NCI-H1048 (cell line): Measurements from ENCODE around the gene ALK.

ENCODE experiments used
- DNase-seq: peaks from one replicate; lab custom pipeline; 2025; lab: John Stamatoyannopoulos, UW

The ALK gene

GRCh38 chr2:29607038-29607420 is 314.4 kb downstream of the ALK start:
- DNase-seq: no peak

DNA sequence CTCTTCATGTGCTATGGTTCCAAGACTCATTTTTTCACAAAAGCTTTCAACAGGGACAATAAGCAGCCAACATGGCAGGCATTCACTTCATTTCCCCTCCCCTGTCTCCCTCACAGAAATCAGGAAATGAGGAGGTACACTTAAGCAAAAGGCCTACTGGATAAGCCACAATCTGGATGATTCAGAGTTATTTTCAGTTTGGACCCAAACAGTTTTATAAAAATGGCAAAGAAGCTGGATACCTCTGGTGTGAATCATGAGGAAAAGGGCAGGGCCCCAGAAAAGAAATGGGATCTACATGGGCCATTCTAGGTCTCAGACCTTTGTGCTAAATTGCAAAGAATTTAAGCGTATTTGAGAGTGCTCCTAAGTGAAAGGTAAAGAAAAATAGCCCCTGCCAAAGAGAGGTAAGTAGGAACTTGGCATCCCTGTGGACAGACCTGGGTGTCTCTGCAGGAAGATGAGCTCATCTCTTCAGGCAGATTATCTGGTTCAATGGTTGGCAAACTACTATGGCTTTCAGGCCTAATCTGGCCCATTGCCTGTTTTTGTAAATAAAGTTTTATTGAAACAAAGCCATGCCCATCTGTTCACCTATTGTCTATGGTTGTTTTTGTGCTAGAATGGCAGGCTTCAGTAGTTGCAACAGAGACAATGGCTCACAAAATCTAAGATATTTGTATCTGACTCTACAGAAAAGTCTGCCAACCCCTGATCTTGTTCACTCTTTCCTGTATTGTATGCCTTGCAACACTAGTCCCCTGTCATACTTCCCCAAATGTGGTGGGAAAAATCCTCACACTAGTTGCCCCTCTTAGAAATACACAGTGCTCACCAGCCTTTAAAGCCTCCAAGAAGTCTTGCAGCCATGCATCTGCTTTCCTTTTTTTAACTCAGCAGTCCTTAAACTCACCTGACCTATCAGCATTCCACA is 315.0 kb downstream of the ALK start:
- DNase-seq: no peak

DNA sequence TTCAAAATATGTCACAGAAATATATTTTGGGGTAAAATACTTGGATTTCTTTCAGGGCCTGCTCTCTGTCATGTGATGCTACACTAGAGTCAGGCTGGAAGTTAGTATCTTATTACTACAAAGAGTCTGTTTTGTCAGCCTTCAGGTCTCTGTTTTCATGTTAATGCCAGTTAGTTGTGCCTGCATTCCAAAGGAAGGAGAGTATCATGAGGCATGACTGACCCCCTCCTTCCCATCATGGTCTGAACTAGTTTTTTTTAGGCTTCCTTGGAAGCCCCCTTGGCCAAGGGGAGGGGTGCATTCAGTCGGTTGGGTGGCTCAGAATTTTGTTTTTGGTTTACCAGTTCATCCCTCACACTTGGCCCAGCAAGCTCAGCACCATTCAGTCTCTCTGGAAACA is 318.0 kb downstream of the ALK start:
- no peak for DNase-seq

DNA sequence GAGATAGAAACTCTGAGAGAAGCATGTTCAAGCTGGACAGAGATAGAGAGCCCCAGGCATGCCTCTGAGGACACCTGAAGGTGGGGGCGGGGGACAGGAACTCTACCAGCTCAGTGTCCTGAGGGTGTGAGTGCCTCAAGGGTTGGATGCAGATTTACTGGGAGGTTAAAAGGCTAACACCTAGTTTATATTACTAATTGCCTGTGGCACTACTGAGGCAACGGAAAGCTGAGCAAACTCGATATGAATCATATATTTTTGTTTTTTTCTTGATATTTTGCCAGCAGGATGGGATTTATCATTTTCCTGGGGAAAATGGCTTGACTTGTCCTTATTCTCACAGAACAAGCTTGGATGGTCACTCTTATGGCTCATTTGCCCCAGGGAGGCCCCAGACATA is 319.5 kb downstream of the ALK start:
- no peak for DNase-seq

GRCh38 chr2:29601321-29601720 is 320.1 kb downstream of the ALK start:
- DNase-seq: no peak

DNA sequence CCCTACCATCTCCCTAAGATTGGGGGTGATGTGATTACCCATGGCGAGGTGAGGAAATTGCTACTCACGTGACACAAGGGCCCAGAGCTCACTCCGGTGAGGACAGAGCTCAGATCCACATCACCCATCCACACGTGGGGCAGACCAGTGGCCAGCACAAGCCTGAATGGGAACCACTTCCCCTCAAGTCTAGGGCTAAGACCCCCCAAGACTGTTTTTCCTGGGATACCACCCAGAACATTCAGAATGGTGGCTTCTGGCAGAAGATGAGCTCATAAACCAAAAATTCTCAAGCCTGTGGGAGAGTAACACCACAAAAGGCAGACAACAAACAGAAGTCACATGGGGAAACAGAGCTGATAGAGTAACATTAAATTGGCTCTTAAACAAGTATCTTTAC is 321.4 kb downstream of the ALK start:
- no peak for DNase-seq

DNA sequence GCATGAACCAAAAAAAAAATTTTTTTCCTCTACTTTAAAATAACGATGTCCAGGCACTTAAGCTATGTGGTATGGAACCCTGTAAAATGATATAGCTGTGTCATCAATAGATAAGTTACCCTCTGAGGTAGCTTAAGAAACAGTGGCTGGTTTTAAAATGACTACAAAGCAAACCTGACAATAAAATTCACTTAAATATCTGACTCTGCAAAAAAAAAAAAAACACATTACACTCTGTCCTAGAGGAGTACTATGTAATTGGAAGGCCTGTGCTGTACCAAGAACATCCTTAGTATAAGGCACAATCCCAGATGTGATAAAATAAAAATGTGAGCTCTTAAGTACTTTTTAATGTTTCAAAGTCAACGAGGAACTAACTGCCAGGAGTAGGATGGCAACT is 322.4 kb downstream of the ALK start:
- no peak for DNase-seq

- no peak for DNase-seq
Observed at GRCh38 chr2:29597035-29597434, 324.4 kb downstream of the ALK start.

DNA sequence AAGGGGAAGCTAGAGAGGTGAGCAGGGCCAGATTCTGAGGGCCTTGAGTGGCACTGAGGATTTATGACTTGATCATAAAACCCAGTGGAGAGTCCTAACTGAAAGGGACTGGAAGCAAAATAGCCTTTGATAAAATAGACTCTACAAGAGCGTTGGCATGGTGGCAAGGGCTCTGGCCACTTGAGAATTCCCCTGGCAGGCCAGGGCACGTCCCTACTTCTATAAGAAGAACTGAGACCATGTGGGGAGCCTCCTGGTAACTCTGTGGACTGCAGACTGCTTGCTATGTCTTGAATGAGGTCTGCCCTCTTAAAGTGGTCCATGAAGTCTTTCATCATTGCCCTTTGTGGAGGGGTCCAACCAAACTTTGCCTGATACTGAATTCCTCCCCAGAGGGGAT is 324.8 kb downstream of the ALK start:
- no peak for DNase-seq

DNA sequence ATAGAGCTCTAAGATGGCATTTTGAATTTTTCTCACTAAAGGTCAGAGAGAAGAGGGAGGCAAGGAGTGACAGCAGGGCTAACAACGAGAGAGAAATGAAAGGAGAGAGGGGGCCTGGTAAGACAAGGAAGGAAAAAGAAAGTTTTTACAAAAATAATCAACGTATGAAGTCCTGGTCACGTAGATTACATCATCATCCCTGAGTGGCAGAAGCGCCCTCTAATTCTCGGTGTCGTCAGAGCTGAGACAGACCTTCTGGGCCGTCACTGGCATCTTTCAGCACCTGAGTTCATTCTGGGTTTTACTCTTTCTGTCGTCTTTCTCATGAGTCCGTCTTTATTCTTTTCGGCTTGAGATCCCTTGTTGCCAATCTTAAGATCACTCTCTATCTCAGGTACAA is 329.8 kb downstream of the ALK start:
- no peak for DNase-seq

- DNase-seq: no peak
Observed at GRCh38 chr2:29590211-29590610, 331.2 kb downstream of the ALK start.

- DNase-seq: no peak
Observed at GRCh38 chr2:29589440-29590103, 331.8 kb downstream of the ALK start.

DNA sequence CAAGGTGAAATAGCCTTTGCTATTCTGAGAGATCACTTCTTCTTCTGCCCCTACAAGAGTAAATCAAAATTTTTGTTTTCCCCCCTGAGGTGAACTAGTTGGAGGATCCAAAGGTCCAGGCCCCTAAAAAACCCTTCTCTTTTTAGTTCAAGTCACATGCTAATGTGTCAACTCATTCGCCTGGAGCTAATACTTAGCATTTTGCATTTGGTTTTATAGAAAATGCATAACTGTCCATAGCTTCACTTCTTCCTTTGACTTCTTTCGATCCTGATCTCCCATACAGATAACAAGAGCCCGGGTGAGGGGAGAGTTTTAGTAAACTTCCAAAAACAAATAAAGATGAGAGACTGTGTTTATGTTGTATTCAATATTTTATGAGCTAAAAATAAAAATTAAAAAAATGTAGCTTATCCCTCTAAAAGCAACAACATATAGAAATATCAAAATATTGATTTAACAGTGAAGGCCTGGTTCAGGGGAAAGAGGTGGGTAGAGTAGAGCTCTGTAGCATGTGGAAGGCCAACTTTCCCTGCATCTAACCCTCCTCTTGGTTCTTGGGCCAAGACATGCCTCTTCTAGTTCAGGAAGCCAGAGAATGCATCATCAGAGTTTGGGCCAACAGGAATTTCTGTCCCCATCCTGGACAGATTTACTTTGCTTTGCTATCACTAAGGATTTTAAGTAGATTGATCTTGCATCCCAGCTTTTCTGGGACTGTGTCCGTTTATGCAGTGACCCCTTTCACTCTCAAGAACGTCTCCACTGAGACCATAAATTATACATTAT is 333.8 kb downstream of the ALK start:
- no peak for DNase-seq

GRCh38 chr2:29586919-29587318 is 334.5 kb downstream of the ALK start:
- no peak for DNase-seq

- DNase-seq: no peak
Observed at GRCh38 chr2:29583548-29584156, 337.7 kb downstream of the ALK start.

- DNase-seq: no peak
Observed at GRCh38 chr2:29583104-29583503, 338.3 kb downstream of the ALK start.

DNA sequence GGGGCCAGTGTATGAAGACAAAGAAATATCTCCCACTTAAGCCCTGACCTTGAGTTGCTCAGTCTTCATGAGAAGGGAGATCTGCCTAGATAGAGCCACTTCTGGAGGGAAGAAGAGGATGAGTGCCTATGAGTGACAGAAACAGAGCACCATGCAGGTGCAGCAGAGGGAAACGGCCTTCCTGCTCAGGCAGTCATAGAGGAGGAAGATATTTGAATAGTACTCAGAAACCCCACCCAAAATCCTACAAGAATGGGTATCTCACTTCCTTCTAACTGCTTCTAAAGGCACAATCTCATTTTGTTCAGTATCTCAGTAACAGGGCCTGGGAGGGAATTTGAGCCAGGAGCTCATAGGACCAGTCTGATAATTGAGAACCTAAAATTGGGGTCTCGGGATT is 339.3 kb downstream of the ALK start:
- no peak for DNase-seq

- no peak for DNase-seq
Observed at GRCh38 chr2:29580223-29580622, 341.2 kb downstream of the ALK start.

GRCh38 chr2:29579495-29580169 is 341.8 kb downstream of the ALK start:
- DNase-seq: no peak

GRCh38 chr2:29578084-29578598 is 343.2 kb downstream of the ALK start:
- DNase-seq: no peak

DNA sequence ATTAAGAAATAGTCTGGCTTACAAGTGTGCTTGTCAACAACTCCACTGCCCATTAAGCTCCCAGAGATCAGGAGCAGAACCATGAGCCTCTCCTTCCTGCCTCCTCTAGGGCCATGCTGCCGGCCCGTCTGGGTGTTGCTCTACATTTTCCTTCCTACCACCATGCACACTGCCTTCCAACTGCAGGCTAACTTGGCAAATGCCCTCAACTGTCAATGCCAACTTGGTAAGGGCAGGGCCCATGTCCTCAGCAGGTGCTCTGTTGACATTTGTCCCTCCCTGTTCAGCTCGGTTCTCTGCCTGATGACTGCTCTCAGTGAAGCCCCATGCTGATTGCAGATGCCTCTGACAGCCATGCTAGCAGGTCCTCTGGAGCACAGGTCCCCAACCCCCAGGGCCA is 345.2 kb downstream of the ALK start:
- DNase-seq: no peak
